Measurements from ENCODE around the gene OCA2.

The OCA2 gene

DNA sequence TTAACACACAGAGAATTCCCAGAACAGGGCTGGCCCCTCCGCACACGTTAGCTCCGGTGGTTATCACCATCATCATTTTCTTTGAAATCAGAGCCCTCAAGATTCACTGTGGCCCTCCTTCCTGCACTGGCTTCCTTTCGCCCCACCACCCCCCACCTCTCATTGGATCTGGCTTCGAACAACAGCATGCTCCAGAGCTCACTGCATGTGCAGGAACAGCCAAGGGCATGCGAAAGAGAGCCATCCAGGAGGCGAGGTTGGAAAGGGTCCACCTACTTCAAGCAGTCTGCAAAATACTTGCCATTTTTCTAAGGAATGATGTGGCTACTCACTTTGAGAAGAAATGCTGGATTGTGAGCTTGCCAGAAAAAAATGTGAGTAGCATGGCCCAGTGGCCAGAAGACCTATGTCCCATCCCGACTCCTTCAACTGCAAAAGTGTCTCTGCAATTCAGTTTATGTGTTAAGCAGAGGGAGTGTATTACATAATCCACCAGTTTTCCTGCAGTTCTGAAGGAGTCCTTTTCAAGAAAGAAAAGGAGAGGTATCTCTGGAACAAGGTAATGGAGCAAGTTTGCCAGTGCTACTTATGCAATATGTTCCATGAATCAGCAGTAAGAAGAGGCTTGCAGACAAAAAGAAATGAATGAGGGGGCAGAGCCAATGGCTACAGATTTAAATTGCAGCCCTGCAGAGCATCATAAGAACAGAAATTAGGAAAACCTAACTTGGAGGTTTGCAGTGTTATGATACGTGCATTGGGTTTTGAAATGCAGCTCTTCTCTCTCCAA, 92.8 kb downstream of the OCA2 start:
- Histone ChIP-seq H3K9ac (ENCODE audit: low read length) (no peak overlapping the region), H3K36me3 (ENCODE audit: control insufficient read depth, insufficient read depth, low read length) (no peaks in the 10 kb centered on the region), H3K4me1 (ENCODE audit: control insufficient read depth, insufficient read depth, low read length) (no peaks in the 10 kb centered on the region), H3K27me3 (ENCODE audit: control insufficient read depth, insufficient read depth, low read length) (no peaks in the 10 kb centered on the region), H3K4me3 (ENCODE audit: low read length) (no peak overlapping the region), H3K27ac (ENCODE audit: low read depth, low read length) (no peak overlapping the region)

- no peaks in the 10 kb centered on the region for H3K36me3 ChIP-seq (ENCODE audit: control insufficient read depth, insufficient read depth, low read length)
- H3K4me1 ChIP-seq (ENCODE audit: control insufficient read depth, insufficient read depth, low read length): no peaks in the 10 kb centered on the region
- no peak overlapping the region for H3K27ac ChIP-seq (ENCODE audit: low read depth, low read length)
- H3K27me3 ChIP-seq (ENCODE audit: control insufficient read depth, insufficient read depth, low read length): no peaks in the 10 kb centered on the region
- H3K9ac ChIP-seq (ENCODE audit: low read length): no peak overlapping the region
- H3K4me3 ChIP-seq (ENCODE audit: low read length): no peak overlapping the region
These were observed 94.0 kb downstream of the OCA2 start for GRCh38 chr15:28005004-28005527.

GRCh38 chr15:28004143-28005003, 94.7 kb downstream of the OCA2 start:
- no peaks in the 10 kb centered on the region for H3K4me1 ChIP-seq (ENCODE audit: control insufficient read depth, insufficient read depth, low read length)
- no peaks in the 10 kb centered on the region for H3K27me3 ChIP-seq (ENCODE audit: control insufficient read depth, insufficient read depth, low read length)
- H3K4me3 ChIP-seq (ENCODE audit: low read length): no peak overlapping the region
- no peaks in the 10 kb centered on the region for H3K36me3 ChIP-seq (ENCODE audit: control insufficient read depth, insufficient read depth, low read length)
- no peak overlapping the region for H3K27ac ChIP-seq (ENCODE audit: low read depth, low read length)
- H3K9ac ChIP-seq (ENCODE audit: low read length): no peak overlapping the region

- no peak overlapping the region for H3K27ac ChIP-seq (ENCODE audit: low read depth, low read length)
- H3K4me3 ChIP-seq (ENCODE audit: low read length): no peak overlapping the region
- no peak overlapping the region for H3K9ac ChIP-seq (ENCODE audit: low read length)
- no peaks in the 10 kb centered on the region for H3K27me3 ChIP-seq (ENCODE audit: control insufficient read depth, insufficient read depth, low read length)
- no peaks in the 10 kb centered on the region for H3K36me3 ChIP-seq (ENCODE audit: control insufficient read depth, insufficient read depth, low read length)
- H3K4me1 ChIP-seq (ENCODE audit: control insufficient read depth, insufficient read depth, low read length): no peaks in the 10 kb centered on the region
These were observed 95.6 kb downstream of the OCA2 start for GRCh38 chr15:28003302-28004037.

DNA sequence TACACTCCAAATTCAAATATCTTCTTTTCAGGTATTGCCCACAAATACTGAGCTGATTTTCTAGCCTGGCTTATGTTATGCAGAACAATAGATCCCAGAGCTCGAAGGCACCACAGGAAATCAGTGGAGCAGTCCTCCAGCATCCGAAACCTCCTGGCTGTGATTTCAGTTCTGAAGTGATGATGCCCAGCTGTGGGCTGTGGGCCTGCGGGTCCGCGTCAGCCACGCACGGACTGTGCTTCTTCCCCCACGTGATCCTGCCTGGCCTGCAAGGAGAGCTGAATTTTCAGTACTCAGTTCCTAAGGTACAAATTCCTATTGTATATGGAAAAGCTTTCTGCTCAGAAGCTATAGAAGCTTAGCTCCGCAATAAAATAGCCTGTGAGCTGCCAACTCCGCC, 96.2 kb downstream of the OCA2 start:
- no peak overlapping the region for H3K4me3 ChIP-seq (ENCODE audit: low read length)
- H3K27ac ChIP-seq (ENCODE audit: low read depth, low read length): no peak overlapping the region
- no peak overlapping the region for H3K9ac ChIP-seq (ENCODE audit: low read length)
- no peaks in the 10 kb centered on the region for H3K27me3 ChIP-seq (ENCODE audit: control insufficient read depth, insufficient read depth, low read length)
- H3K36me3 ChIP-seq (ENCODE audit: control insufficient read depth, insufficient read depth, low read length): no peaks in the 10 kb centered on the region
- no peaks in the 10 kb centered on the region for H3K4me1 ChIP-seq (ENCODE audit: control insufficient read depth, insufficient read depth, low read length)

DNA sequence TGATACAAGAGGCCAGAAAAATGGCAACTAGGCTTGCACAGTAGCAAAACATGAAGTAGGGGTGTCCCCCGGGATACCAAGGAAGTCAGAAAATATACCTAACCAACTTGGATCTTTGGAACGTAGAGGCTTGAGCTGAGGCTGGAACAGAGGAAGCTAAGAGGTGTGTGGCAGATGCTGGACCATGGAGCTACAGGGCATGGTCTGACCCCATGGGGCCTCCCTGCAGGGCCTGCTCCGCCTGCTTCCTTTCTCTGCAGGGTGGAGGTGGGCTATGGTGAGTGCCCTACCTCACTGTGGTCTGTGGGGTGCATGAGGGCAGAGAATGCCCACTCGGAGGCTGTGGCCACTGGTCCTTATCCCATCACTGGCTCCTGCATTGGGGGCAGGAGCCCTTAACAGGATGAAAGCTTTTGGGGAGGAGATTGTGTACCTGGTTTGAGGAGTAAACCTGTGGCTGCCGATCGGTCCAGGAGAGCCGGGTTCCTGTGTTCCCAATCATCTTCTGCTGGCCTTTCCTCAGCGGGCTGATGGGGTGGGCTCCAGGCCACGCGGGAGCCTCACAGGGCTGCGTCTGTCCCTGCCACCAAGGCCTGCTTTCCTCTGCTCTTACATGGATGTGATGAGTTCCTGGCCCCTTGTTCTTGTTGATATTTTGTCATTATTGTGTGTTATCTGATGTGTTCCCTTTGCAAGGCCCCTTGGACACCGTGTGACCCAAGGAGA, 96.8 kb downstream of the OCA2 start:
- no peak overlapping the region for H3K27ac ChIP-seq (ENCODE audit: low read depth, low read length)
- H3K4me3 ChIP-seq (ENCODE audit: low read length): no peak overlapping the region
- H3K36me3 ChIP-seq (ENCODE audit: control insufficient read depth, insufficient read depth, low read length): no peaks in the 10 kb centered on the region
- H3K27me3 ChIP-seq (ENCODE audit: control insufficient read depth, insufficient read depth, low read length): no peaks in the 10 kb centered on the region
- H3K9ac ChIP-seq (ENCODE audit: low read length): no peak overlapping the region
- no peaks in the 10 kb centered on the region for H3K4me1 ChIP-seq (ENCODE audit: control insufficient read depth, insufficient read depth, low read length)

DNA sequence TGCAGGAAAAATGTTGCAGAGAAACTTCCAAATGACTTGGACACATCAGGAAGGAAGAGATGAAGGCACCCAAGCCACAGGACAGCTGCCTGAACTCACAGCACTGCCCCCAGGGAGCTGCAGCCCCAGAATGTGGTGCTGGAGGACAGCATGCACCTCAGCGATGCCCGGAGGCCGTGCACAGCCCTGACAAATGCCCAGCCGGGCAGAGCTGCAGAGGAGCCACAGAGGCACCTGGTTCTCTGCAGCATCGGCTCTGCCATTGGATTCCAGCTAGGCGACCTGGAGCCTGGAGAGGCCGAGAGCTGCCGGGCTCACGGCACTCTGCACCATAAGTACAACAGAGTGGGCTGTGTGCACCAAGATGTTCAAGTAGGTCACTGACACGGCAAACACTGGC, 97.5 kb downstream of the OCA2 start:
- Histone ChIP-seq H3K4me1 (ENCODE audit: control insufficient read depth, insufficient read depth, low read length) (no peaks in the 10 kb centered on the region), H3K36me3 (ENCODE audit: control insufficient read depth, insufficient read depth, low read length) (no peaks in the 10 kb centered on the region), H3K9ac (ENCODE audit: low read length) (no peak overlapping the region), H3K4me3 (ENCODE audit: low read length) (no peak overlapping the region), H3K27ac (ENCODE audit: low read depth, low read length) (no peak overlapping the region), H3K27me3 (ENCODE audit: control insufficient read depth, insufficient read depth, low read length) (no peaks in the 10 kb centered on the region)

DNA sequence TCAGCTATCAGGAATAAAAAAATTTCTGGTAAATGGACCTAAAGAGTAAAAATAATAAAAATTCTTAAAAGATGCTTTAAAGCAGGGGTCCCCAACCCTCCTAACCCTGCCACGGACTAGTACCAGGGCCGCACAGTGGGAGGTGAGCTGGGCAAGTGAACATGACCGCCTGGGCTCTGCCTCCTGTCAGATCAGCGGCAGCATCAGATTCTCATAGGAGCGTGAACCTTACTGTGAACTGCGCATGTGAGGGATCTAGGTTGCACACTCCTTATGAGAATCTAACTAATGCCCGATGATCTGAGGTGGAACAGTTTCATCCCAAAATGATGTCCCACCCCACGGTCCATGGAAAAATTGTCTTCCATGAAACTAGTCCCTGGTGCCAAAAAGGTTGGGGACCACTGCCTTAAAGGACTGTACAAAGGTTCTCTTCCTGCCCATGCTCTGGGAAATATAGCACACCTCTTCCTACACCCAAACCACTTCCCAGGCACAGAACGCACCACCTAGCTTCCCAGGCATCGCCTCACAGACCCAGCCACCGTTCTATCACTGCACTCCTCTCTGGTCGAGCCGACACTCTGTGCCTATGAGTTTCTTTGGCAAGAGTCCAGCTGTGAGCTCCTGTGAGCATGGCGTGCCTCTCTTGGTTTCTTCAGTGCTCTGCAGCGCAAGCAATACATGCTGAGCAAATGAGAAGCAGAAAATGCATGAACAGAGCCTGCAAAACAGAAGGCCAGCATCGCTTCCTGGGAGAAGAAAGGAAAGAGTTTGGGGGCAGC, 104.9 kb downstream of the OCA2 start:
- H3K4me3 ChIP-seq (ENCODE audit: low read length): no peak overlapping the region
- H3K9ac ChIP-seq (ENCODE audit: low read length): no peak overlapping the region
- H3K4me1 ChIP-seq (ENCODE audit: control insufficient read depth, insufficient read depth, low read length): no peaks in the 10 kb centered on the region
- no peak overlapping the region for H3K27ac ChIP-seq (ENCODE audit: low read depth, low read length)
- no peaks in the 10 kb centered on the region for H3K27me3 ChIP-seq (ENCODE audit: control insufficient read depth, insufficient read depth, low read length)
- H3K36me3 ChIP-seq (ENCODE audit: control insufficient read depth, insufficient read depth, low read length): no peaks in the 10 kb centered on the region

GRCh38 chr15:27993544-27993943, 105.6 kb downstream of the OCA2 start:
- H3K9ac ChIP-seq (ENCODE audit: low read length): no peak overlapping the region
- H3K27ac ChIP-seq (ENCODE audit: low read depth, low read length): no peak overlapping the region
- H3K4me1 ChIP-seq (ENCODE audit: control insufficient read depth, insufficient read depth, low read length): no peaks in the 10 kb centered on the region
- no peak overlapping the region for H3K4me3 ChIP-seq (ENCODE audit: low read length)
- H3K27me3 ChIP-seq (ENCODE audit: control insufficient read depth, insufficient read depth, low read length): no peaks in the 10 kb centered on the region
- no peaks in the 10 kb centered on the region for H3K36me3 ChIP-seq (ENCODE audit: control insufficient read depth, insufficient read depth, low read length)

- H3K27me3 ChIP-seq (ENCODE audit: control insufficient read depth, insufficient read depth, low read length): no peaks in the 10 kb centered on the region
- no peak overlapping the region for H3K4me3 ChIP-seq (ENCODE audit: low read length)
- H3K27ac ChIP-seq (ENCODE audit: low read depth, low read length): no peak overlapping the region
- H3K9ac ChIP-seq (ENCODE audit: low read length): no peak overlapping the region
- no peaks in the 10 kb centered on the region for H3K4me1 ChIP-seq (ENCODE audit: control insufficient read depth, insufficient read depth, low read length)
- H3K36me3 ChIP-seq (ENCODE audit: control insufficient read depth, insufficient read depth, low read length): no peaks in the 10 kb centered on the region
These were observed 108.3 kb downstream of the OCA2 start for GRCh38 chr15:27990521-27991515.
